ENCODE data around the gene ARHGAP24.
A peak's percentile ranks its signal among the peaks of the same experiment; 100 is the strongest.

Gene ARHGAP24

DNA sequence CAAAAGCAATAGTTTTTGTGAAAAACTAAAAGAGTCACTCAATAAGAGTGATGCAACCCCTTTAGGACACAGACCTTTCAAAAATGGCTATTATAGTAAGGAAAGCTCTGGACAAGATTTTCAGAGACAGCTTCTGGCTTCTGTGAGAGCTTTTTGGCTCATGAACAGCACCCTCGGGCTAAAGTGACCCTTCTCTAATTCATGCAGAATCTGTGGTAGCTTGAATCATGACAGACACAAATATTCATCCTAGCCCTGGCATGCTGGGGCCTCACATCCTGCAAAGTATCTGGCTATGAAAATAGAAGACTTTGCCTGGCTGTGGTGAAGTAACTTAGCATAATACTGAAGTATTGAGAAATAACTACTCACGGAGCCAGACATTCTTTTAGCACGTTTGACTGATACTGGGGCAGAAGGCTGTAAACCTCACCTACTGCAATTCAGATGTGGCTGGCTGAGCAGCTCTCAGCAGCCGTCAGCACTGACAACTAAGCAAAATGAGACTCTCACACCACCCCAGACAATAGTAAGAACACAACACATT is 557.6 kb downstream of the ARHGAP24 start:
- intact Hi-C loops (cut with DNase I), result no loop called here

GRCh38 chr4:86033171-86033570 is 558.2 kb downstream of the ARHGAP24 start:
- peak in 6 of 10 donors; percentile 13 to 80 (median 52) for DNase-seq
- intact Hi-C loops (cut with DNase I), result no loop called here

More for the DNA sequence above, 557.6 kb downstream of the ARHGAP24 start:
- DNase-seq, result no peak

DNA sequence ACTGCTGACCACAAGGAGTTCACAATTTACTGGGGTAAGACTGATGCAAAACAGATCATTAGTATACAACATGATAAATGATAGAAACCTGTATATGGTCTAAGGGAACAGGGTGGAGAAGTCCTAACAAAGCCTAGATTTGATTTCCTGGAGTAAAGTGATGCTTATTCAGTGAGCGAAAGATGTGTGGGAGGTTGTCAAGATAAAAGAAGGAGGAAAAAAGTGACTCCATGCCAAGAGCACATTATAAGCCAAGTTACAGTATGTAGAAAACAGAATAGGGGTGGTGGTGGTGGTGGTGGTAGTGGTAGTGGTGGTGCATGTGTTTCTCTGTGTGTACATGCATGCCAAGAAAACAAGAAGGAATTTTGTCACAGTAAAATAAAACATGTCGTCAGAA is 559.7 kb downstream of the ARHGAP24 start:
- intact Hi-C loops (cut with DNase I), result no loop called here
- DNase-seq, result no peak

- DNase-seq, result no peak
- intact Hi-C loops (cut with DNase I), result no loop called here
Measured at GRCh38 chr4:86035688-86036087, 560.7 kb downstream of the ARHGAP24 start.

GRCh38 chr4:86036736-86037135 is 561.8 kb downstream of the ARHGAP24 start:
- no peak for DNase-seq
- intact Hi-C loops (cut with DNase I), result no loop called here

- no peak for DNase-seq
- intact Hi-C loops (cut with DNase I), result no loop called here
Measured at GRCh38 chr4:86038037-86038436, 563.1 kb downstream of the ARHGAP24 start.

DNA sequence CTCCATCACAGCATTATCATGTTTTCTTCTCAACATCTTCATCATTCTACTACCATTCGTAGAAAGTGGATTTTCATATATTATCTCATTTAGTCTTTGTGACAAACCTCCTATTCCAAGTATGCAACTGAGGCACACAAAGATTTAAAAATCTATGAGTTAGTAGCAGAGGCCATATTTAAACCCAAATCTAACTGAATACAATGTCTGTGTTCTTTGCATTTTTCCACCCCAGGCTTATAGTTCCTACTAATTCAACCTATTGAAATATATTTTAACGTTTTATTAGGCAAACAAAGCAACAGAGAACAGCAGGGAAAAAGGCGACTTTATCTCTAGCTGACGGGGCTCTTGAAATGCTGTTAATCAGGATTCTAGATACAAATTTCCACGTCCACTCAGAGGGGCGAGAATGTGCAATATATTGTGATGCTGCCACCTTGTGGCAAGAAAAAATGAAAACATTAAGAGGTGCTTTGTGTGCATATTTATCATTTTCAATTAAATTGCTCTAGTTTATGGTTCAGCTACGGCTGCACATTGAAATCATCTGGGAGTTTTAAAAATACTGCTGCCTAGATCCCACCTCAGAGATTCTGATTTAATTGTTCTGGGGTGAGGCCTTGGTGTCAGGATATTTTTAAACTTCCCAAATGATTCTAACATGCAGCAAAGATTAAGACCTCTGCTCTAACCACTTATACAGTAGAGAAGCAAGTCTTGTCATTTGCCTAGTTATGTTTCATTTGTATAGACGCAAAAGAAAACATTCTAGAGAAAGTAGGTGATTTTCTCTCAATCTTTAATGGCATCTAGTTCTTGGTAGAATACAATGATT is 569.0 kb downstream of the ARHGAP24 start:
- intact Hi-C loops (cut with DNase I), result loop anchor here (5.0 to 10.0 kb wide), 2 partner anchors 247 to 899 kb away; no protein-coding TSS in a partner anchor
- DNase-seq, result peak in 1 of 10 donors; percentile 21

DNA sequence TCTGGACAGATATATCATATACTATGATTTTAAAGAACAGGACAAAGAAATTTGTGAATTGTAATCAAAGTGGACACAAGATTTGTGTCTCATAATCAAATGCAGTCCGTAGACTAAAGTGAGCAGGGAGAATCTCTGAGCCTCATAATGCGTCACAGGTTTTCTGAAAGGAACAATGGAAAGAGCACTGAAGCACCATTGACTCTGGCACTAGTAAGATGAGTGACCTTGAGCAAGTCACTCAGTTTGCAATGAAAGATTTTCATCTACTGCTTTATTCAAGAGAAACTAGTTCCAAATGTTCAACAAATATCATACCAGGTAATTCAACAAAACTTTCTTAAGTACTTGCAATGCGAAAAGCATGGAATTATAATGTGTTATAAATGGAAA is 569.6 kb downstream of the ARHGAP24 start:
- intact Hi-C loops (cut with DNase I), result loop anchor here (5.0 to 10.0 kb wide), 2 partner anchors 247 to 900 kb away; no protein-coding TSS in a partner anchor

DNA sequence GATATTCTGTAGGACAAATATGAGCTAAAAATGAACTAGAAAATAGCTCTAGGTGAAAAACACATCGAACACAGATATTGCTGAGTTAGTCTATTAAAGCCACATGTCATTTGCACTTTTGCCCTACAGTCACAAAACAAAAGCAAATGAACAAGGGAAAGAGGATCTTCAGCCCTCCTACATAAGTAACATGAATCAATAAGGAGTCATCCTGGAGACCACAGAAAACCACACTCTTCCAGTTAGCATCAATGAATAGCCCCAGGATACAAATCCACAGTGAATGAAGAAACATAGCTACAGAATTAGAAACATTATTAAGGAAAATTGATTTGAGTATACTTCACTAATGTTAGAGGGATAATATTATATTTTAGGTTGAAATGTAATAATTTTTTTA is 573.5 kb downstream of the ARHGAP24 start:
- intact Hi-C loops (cut with DNase I), result loop anchor here (10.0 kb wide), 1 partner anchor 904 kb away; no protein-coding TSS in a partner anchor
- DNase-seq, result no peak

More for the DNA sequence above, 569.6 kb downstream of the ARHGAP24 start:
- DNase-seq, result no peak

DNA sequence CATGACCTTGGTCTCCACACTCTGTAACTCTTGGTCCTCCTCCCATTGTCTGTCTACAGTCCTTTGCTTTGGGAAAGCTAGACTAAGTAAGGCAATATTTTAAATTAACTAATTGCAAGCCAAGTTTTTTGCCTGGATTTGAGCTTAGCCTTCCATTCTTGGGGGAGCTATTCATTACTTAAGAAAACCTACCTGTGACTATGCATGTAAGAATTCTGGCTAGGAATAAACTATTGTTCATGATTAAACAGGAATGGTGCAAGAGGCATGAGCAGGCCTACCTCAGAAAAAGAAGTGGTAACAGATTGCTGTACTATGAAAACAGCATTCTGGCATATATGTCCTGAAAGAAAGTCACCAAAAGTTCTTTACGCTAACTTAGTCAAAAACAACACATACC is 575.5 kb downstream of the ARHGAP24 start:
- intact Hi-C loops (cut with DNase I), result no loop called here
- no peak for DNase-seq
